Raji (cell line): ENCODE results near the gene TMEM44.

ENCODE experiments used
- POLR2A ChIP-seq: IDR thresholded peaks from 2 replicates; pipeline ENCODE4 v1.6.1; 2011; ENCODE audit warnings: low read depth, low read length, control low read depth; ENCODE audit not compliant: insufficient read depth

Gene TMEM44

DNA sequence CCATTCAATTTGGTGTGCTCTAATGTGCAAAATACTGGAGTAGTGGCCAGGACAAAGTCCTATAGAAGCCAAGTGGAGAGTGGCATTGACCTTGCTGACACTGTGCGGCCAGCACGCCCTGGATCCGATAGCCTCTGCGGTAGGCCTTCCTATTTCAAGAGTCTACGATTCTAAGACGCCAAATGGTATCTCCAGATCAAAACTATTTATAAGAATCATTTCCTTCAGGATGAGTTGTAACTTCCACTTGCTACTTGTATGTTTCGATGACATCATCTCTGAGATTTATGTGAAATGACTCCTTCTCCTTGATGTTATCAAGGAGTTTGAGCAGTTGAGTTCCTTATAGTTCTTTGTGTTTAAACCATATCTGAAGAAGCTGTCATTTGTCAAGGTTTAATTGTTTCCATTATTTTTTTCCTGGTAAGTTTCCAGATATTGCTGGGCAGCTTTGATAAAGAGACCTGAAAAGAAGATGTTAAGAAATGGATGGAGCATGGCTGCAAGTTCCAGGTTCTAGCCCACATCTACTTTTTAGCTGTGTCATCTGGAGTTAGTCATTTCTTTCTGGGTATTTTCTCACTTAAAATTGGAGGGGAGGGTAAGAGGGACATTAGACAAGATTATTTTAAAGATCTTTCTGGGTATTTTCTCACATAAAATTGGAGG lies 71.8 kb downstream of the TMEM44 start:
- no peak for TF ChIP-seq POLR2A

DNA sequence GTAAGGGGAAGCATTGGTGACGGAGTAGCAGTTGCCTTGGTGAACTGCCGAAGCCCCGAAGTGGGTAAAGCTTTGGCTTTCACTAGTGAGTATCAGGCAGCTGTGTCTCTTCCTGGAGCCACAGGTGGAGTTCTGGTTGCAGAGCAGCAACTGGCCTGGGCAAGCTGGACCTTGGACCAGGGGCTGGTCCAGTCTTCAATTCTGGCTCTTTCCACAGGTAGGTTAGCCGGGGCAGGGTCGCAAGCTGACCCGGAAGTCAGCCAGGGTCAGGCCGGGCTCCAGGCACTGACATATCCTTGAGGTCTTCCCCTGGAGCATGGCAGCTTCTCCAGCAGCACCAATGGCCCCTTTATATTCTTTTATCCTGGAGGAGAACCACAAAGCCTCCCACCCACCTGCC lies 73.2 kb downstream of the TMEM44 start:
- no peak for TF ChIP-seq POLR2A

DNA sequence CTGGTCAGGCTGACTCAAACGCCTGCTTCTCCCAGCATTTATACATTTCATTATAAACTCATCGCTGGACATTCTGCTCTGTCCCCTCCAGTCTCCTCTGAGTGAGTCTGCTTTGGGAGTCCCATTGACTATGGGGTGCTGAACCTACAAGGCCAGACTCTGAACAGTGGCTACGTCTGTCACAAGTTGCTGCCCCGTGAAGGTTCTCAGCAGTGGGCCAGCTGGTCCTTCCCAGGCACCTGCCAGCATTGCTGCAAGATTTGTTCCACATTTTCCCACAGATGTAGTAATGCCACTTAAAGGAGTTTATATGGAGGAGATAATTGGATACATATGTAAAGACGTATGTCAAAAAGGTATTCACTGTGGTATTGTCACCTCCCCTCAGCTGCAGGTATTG lies 73.7 kb downstream of the TMEM44 start:
- no peak for TF ChIP-seq POLR2A

DNA sequence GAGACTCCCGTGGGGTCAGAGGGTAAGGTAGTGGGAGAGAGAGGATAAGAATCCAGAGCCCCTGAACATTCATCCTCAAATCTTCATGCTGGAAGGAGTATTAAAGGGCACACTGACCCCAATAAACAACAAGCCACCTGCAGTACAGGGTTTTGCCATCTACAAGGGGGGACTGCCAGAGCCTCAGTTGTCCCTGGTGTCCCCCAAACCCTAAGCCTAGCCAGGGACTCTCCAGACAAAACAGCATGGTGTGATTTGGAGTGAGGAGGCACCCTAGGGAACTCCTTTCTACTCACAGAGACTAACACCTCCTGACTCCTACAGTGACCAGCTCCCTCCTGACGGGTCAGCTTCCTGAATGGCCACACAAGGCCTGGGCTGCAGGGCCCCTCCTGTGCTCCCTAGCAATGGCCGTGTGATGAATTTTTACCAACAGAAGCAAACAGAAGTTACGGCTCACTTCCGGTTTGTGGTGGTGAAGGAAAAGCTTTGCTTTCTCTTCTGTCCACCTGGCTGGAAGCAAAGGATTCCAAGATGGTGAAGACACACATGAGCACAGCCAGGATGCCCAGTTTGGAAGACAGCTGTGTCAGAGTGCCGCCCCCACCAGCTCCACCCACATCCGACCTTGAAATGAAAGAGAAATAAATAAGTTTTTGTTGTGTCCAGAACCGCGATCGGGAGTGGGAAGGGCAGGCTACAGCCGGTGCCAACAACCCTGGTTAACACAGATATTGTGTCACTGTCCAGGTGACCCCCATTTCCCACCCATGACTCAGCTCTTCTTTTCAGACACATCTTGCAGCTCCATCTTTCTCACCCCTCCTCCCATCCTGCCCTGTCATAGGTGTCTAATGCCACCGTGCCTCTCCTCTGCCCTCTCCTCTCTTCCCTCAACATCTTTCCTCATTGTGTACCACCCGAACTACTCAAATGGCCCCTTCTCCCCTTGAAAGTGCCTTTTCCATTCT lies 76.8 kb downstream of the TMEM44 start:
- TF ChIP-seq POLR2A, result no peak

DNA sequence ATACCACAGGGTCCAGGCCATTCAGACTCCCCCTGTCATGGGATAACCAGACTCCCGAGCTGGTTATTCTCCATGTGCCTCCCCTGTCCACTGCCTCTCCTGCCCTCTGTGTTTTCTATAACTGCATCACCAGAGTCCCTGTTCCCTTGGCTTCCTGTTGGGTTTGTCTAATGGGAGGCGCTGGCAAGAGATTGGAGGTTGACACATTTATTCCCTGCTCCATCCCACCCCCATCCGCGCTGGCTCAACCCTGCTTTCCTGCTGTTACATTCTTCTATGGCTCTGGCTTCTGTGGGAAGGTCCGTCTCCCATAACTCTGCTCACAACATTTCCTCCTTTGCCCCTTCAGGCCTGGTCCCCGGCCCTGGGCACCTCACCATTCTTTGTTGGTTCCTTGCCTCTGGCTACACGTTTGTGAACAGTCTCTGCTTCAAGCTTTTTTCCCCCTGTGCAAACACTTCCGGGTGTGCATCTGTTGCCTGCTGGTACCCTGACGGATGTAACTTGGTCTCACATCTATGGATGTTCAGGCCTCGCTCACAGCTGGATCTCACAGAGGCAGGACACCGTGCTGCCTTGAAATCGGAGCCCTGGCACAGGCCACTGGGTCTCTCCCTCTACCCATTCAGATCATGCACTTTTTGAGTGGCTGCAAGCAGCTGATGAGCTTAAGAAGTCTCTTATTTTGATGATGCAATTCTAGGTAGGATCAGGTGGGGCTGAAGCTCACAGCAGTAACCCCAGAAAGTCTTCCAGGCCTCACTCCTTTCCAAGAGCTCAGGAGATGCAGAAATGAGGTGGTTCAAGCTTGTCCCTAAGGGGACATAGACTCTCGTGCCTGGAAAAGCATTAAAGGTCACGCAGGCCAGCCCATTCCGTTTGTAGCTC lies 77.8 kb downstream of the TMEM44 start:
- TF ChIP-seq POLR2A, result no peak

DNA sequence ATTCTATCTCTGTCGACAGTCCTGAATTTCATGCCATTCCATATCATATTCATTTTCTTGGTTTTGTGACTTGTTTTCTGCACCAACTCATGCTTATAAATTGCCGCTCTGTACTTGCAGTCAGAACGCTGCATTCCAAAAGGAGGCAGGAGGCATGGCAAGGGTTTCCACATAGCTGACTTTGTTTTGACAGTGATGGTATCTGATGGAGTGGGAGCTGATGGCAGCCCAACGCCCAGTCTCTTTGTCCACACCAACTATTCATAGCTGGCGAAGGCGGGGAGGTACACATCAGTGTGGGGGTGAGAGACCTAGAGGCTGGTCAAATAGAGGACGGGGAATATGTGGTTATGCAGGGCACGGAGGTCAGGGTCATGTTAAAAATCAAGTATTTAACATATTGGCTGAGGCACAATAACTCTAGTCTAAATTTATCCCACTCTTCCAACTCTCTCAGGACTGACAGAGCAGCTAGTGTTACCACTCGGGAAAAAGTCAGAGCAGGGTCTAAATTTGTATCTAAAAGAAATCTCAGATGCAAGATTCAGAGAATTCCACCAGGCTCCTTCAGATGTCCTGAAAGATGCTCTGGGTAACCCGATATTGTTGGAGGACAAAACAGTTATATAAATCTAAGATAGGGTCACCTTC lies 78.6 kb downstream of the TMEM44 start:
- no peak for TF ChIP-seq POLR2A

DNA sequence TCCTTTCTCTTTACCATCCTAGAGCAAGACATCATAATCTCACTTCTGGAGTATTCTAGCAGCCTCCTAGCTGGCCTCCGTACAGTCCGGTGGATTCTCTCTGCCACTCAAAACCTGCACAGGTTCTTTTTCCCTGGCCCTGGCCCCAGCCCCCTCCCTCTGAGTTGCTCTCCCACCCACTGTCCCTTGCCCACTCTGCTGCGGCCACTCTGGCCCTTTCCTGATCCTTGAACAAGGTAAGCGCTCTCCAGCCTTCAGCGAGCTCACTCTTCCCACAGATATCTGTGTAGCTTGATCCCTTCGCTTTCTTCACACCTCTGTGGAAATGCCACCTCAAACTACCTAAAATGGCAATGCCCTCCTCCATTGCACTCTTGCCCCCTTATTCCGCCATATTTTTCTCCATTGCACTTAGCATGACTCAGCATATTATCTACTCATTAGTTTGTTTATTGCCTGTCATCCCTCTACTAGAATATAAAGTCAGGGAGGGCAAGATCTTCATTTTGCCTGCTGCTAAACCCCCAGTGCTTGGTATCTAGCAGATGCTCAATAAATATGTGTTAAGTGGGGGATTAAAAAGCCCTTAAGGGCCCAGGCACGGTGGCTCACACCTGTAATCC lies 80.8 kb downstream of the TMEM44 start:
- TF ChIP-seq POLR2A, result no peak

DNA sequence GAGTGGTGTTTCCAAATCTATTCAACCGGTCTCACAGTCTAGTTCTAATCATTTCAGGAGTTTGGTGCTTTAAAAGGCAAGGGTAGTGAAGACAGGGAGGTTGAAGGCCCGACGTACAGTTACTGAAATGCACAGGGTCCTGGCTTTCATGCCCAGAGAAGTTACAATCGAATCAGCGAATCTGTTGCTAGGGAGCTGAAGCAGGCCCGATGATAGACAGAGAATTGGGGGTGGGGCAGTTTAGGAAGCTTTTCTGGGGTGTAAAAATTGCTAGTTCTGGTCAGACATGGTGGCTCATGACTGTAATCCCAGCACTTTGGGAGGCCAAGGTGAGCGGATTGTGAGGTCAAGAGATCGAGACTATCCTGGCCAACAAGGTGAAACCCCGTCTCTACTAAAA lies 83.4 kb downstream of the TMEM44 start:
- no peak for TF ChIP-seq POLR2A

DNA sequence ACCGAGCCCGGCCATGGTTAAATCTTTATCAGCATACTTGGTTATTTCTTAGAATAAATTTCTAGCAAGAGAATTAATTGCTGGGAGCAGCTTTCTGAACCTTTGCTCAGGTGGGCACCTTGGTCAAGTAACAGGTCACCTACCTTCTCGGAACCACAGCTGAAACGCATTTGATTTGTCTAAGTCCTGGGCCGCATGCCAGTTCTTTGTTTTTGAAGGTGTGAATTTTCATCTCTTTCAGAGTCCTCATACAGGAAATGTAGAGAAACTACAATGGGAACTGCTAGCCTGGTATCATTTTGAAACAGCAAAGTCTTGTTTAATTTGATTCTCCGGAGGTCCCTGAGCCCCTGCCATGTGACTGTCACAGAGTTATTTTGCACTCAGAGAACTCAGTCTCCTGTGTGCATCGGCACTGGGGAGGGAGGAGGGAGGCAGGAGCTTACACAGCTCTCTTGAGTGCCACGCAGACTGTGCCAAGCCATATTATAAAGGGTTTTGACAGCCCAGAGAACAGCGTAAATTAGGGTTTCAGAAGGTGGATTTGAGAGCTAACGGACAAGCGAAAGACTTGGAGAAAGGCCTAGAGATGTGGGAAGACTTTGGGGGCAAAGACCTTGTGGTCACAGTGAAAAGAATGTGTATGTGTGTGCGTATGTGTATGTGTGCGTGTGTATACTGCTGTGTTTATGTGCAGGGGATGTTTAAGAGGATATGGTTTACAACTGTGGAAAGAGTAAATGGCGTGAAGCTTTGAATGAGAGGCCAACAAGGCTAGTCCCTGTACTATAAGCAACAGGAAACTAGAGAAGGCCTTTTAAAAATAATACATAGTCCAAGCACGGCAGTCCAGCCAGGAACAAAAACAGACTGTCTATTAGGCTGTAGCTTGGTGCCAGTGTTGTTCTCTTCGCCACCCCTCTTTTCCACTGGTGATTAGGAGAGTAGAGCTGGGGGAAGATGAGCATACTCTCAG lies 84.6 kb downstream of the TMEM44 start:
- TF ChIP-seq POLR2A, result no peak

DNA sequence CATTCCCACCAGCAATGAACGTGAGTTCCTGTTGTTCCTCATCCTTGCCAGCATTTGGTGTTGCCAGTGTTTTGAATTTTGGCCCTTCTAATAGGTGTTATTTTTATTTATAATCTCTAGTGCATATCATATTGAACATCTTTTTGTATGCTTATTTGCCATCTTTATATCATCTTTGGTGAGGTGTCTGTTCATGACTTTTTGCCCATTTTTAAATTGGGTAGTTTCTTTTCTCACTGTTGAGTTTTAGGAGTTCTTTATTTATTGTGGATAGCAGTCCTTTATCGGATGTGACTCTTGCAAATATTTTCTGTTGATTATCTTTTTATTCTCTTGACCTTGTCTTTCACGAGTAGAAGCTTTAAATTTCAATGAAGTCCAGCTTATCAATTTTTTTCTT lies 86.2 kb downstream of the TMEM44 start:
- no peak for TF ChIP-seq POLR2A

DNA sequence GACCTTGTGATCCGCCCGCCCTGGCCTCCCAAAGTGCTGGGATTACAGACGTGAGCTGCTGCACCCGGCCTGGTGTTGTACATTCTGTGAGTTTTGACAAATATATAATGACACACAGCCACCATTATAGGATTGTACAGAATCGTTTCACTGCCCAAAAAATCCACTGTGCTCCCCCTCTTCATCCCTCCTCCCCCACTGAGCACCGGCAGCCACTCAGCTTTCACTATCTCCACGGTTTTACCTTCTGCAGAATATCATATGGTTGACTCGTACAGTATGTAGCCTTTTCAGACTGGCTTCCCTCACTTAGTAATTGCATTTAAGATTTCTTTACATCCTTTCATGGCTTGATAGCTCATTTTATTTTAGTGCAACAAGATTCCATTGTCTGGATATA lies 89.7 kb downstream of the TMEM44 start:
- TF ChIP-seq POLR2A, result no peak

DNA sequence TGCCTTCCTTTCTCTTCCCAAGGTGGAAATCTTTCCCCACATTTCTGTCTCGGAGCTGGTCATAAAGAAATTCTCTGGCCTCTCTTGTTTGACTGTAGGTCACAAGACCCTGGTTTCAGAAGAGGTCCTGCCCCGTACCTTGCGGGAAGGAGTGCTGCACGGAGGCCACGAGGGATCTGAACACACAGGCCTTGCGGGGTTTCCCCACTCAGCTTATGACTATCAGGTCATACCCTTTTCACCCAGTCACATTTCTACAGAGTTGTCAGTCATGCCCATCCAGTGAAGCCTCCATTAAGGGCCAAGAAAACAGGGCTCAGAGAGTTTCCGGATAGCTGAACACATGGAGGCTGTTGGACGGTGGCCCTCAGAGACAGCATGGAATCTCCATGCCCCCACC lies 91.7 kb downstream of the TMEM44 start:
- TF ChIP-seq POLR2A, result no peak

DNA sequence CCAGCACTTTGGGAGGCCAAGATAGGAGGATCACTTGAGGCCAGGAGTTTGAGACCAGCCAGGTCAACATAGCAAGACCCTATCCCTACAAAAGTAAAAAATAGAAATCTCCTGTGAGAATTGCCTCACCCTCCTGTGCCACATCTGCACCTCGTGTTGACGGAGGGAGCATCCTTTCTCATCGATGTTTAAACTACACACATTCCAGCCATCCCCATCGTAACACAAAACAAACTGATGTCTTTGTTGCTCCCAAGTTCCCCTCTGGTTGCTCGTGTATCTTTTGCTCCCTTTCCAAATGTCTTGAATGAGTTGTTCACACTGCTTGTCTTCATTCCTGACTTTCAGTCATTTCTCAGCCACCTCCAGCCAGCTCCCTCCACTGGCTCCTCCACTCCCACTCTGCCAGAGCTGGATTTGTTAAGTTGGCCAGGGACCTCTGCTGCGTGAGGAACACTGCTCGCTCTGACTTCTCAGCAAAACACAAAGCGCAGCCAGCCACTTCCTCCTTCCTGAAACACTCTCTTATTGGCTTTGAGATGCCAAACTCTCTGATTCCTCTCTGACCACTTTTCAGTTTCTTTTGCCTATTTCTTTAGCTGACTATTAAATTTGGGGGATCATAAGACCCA lies 92.8 kb downstream of the TMEM44 start:
- TF ChIP-seq POLR2A, result no peak

DNA sequence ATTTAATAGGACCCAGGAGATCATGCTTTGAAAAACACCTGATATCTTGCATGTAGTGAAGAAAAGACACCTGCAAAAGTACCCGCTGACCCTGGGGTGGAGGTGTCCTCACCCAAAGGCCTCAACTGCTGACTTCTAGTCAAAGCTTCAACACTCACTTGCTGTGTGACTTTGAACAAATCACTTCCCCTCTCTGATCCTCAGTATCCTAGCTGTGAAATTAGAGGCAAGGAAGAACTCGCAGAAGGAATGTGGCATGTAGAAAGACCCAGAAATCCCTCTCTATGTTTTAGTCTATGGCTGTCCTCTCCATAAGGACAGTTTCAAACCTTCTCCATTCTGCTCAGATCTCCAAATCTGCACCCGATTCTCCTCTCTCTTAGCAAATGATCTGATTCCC lies 93.7 kb downstream of the TMEM44 start:
- no peak for TF ChIP-seq POLR2A
